Right cardiac atrium (tissue), 5 donors: ENCODE data around the gene HK2. TPM values are rescaled to one million over a fixed set of nuclear protein-coding genes. Genes with fewer than 3 reads are reported as not detected.
"Not testable (repeated sequence)": the region's sequence is repeated elsewhere in the genome, so short reads cannot be mapped to it uniquely, and the experiment has no call there.

Experiments used
- ATAC-seq, 2 donors: fragments of 200-7000 bp; cut with Tn5 transposase; one replicate each; pipeline versions ENCODE4 v1.8.0 to v1.9.1; 2020; ENCODE audit warnings: moderate library complexity in 2 of 2, mild to moderate bottlenecking in 1 of 2
- DNase-seq, 3 donors: peaks; one replicate each; pipeline ENCODE4 v3.0.0-alpha.2; 2020
- H3K27ac ChIP-seq: one replicate; pipeline ENCODE4 v1.5.1; 2013; ENCODE audit warnings: mild to moderate bottlenecking, low read length, control low read depth, moderate library complexity
- H3K27me3 ChIP-seq: one replicate; pipeline ENCODE4 v1.6.1; 2013; ENCODE audit not compliant: control insufficient read depth, insufficient read depth
- H3K4me1 ChIP-seq: one replicate; pipeline ENCODE4 v1.6.1; 2013; ENCODE audit warnings: low read length; ENCODE audit not compliant: control insufficient read depth, insufficient read depth
- H3K4me3 ChIP-seq: one replicate; pipeline ENCODE4 v1.5.1; 2013; ENCODE audit warnings: low read length, control low read depth
- H3K9me3 ChIP-seq: one replicate; pipeline ENCODE4 v1.6.1; 2013; ENCODE audit warnings: low read length; ENCODE audit not compliant: control insufficient read depth
- WGBS: extraction: QIAGEN DNeasy Blood & Tissue Kit; methylation state at CpG from one replicate; pipeline ENCODE4 v1.1.7; 2013; 5-methylcytosine and 5-hydroxymethylcytosine counted together
- intact Hi-C, 4 donors: fragments of 100-400 bp; cut with DNase I; formaldehyde crosslinking; loops; one replicate each; pipeline versions ENCODE4 v1.11.0 to v1.14.0; 2022 to 2023
- polyA plus RNA-seq: library from polyadenylated mRNA; stranded (reverse); fragments of 200-250 nt; gene quantifications from one replicate; pipeline ENCODE4 v1.2.3, GENCODE V29; 2013
- total RNA-seq, 4 donors: library from RNA; stranded (reverse); fragmentation: NEBNext Ultra II Directional; extraction: Animal tissue kit (Norgen Biotek cat#: 25700); gene quantifications; one replicate each; pipeline ENCODE4 v1.2.1, GENCODE V29; 2021
- donor health status: healthy with polysubstance abuse.
- donor health status: DM: no; HTN: yes; CAD: no.
- donor health status: DM: no; HTN: no; CAD: no.
- donor health status: DM: no; HTN: yes; CAD: no; lungs with severe emphysema.
- donor health status: DM: yes; HTN: yes; CAD: no.

The HK2 gene
- total and polyA plus RNA-seq, 5 donors, result 2.0 to 6.0 (median 2.9) TPM

- H3K27ac ChIP-seq, result no peak overlapping the region
- intact Hi-C loops, result no loop called here
- H3K4me3 ChIP-seq, result no peak overlapping the region
- DNase-seq (no peak), ATAC-seq (no peak)
- H3K27me3 ChIP-seq, result no peaks in the 10 kb centered on the region
- no peaks in the 10 kb centered on the region for H3K4me1 ChIP-seq
- H3K9me3 ChIP-seq, result no peaks in the 10 kb centered on the region
- 81% methylated on average over 1 of the region's 1 CpG for WGBS
These were observed 16.6 kb upstream of the HK2 start for GRCh38 chr2:74817304-74817675.

DNA sequence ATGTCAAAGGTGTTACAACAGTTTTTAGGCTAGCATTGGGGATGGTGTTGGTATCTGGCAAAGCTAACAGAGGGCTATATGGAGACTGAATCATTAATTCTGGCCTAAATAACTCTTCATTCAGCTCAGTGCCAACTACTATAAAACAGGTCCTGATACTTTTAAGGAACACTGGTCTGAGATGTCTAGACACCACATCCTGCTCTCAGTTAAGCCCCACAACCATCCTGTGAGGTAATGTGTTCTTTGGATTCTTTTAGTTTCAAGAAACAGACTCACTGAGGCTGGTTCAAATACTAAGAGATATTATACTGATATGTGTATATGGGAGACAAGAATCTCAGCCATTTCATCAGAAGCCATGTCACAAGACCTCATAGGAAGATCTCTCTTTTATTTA lies 14.2 kb upstream of the HK2 start:
- Histone ChIP-seq H3K4me3 (no peak overlapping the region), H3K27ac (no peak overlapping the region), H3K27me3 (no peaks in the 10 kb centered on the region), H3K4me1 (no peaks in the 10 kb centered on the region), H3K9me3 (no peaks in the 10 kb centered on the region)
- no peak for ATAC-seq
- intact Hi-C loops, result no loop called here
- DNase-seq, result no peak

DNA sequence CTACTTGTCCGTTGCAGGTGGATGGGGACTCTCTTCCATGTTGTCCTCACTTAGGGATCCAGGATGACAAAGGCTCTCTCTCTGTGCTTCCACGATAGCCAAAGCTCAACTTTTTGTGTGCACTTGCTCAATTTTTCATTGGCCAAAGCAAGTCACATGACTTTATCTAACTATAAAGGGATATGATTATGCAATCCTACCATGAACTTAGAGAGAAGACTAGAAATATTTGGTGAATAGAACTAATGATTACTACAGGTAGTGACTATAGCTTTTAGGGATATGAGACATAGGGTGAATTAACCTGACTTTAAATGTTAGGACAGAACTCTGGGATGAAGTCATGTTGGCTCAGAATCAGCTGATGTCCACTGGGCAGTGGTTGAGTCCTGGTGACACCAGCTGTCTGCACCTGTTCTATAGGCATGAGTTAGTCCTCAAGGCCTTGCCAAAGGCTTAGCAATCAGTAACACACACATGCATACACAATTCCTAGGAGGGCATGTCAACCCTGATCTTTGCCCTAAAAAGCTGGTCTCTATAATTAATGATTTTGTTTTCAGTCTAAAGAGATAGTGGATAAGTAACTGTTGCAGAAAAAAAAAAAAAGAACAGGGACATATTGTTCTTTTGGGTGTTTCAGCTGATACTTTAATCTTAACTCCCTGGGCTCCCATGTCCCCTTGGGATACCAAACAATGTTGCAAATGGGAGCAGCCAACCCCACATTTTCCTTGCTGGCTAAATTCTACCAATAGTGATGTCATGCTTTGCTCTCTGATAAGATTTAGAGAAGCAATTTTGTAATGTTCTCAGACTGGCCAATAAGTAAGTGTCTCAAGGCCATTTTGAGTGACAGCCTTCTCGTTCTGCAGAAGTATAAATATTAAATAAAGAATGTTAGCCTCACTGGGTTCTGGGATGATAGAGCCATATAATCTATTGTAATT lies 12.5 kb upstream of the HK2 start:
- no peak for DNase-seq
- intact Hi-C loops, result no loop called here
- Histone ChIP-seq H3K4me3 (no peak overlapping the region), H3K27ac (no peak overlapping the region), H3K4me1 (no peaks in the 10 kb centered on the region), H3K27me3 (no peaks in the 10 kb centered on the region), H3K9me3 (no peaks in the 10 kb centered on the region)
- peak; percentile 62 for ATAC-seq
- WGBS, result 56% methylated on average over 3 of the region's 3 CpGs

DNA sequence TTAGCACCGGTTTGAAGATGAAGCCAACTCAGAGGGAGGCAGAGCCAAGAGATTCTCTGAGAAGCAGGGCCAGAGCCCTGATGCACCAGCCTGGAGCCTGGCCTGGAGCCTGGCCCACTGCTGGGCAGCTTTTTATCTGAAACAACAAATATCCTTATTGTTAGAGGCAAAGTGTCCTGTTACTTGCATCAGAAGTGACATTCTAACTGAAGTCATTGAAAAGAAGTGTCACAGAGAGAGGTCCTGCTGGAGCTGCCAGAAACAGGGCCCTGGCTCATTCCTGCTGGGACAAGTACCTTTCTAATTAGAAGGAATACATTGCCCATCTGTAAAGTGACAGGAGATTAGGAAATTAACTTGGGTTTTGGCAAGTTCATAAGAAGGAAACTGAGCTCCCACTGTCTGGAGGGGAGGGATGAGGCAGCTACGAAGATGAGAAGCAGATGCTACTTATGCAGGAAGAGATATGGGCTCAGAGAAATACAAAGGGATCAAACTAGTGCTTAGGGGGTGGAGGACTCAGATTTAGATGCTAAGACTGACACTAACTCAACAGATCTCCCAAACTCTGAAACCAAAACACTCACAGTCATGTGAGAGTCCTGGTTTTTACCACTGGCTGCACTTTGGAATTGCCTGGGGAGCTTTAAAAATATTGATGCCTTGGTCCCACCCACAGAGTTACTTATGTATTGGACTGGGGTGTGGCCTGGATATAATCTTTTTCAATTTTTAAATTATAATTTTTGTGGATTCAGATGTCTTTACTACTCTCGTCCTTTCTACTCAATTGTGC lies 11.0 kb upstream of the HK2 start:
- no peaks in the 10 kb centered on the region for H3K4me1 ChIP-seq
- intact Hi-C loops, result no loop called here
- H3K9me3 ChIP-seq, result no peaks in the 10 kb centered on the region
- no peak overlapping the region for H3K27ac ChIP-seq
- 46% methylated on average over 3 of the region's 3 CpGs for WGBS
- DNase-seq (no peak), ATAC-seq (peak in 1 of 2 donors; percentile 44)
- no peaks in the 10 kb centered on the region for H3K27me3 ChIP-seq
- no peak overlapping the region for H3K4me3 ChIP-seq

DNA sequence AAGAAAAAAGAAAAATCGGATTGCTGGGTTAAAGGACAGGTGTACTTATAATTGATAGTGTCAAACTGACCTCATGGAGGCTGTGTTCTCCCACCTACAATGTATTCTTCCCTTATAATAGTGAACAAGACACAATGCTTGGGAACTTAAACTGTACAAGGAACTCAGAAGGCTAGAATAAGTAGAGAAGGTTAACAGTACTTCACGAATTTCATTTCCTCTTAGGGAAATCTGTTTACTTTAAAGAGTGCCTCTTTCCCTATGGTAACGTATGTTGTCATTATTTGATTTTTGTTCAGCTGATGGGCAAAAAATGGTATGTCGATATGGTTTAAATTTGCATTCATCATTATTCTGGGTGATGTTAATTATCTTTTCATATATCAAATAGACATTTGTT lies 9.2 kb upstream of the HK2 start:
- Histone ChIP-seq H3K27ac (no peak overlapping the region), H3K4me3 (no peak overlapping the region), H3K4me1 (no peaks in the 10 kb centered on the region), H3K9me3 (no peaks in the 10 kb centered on the region), H3K27me3 (no peaks in the 10 kb centered on the region)
- DNase-seq (no peak), ATAC-seq (no peak)
- intact Hi-C loops, result no loop called here
- WGBS, result 75% methylated on average over 4 of the region's 4 CpGs

DNA sequence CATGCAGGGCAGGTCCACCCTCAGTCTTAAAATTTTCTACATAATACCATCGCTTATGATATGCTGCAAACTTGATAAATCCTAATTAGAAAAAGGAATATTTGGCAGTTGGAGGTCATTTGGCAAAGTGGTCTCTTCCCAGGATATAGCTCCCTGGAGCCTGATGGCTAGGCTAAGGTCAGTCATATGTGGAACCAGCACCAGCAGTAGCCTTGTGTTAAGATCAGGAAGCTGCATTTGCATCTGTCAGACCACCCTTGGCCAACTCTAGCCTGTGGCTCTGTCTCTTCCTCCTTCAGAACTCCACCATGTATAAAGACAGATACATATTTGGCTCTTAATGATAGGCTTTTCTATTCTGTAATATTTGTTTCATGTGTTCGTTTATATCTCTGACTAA lies 5.4 kb upstream of the HK2 start:
- DNase-seq, result no peak
- Histone ChIP-seq H3K4me3 (no peak overlapping the region), H3K27ac (no peak overlapping the region), H3K27me3 (no peaks in the 10 kb centered on the region), H3K4me1 (no peaks in the 10 kb centered on the region), H3K9me3 (no peaks in the 10 kb centered on the region)
- ATAC-seq, result no peak
- intact Hi-C loops, result no loop called here
- 79% methylated on average over 2 of the region's 2 CpGs for WGBS

DNA sequence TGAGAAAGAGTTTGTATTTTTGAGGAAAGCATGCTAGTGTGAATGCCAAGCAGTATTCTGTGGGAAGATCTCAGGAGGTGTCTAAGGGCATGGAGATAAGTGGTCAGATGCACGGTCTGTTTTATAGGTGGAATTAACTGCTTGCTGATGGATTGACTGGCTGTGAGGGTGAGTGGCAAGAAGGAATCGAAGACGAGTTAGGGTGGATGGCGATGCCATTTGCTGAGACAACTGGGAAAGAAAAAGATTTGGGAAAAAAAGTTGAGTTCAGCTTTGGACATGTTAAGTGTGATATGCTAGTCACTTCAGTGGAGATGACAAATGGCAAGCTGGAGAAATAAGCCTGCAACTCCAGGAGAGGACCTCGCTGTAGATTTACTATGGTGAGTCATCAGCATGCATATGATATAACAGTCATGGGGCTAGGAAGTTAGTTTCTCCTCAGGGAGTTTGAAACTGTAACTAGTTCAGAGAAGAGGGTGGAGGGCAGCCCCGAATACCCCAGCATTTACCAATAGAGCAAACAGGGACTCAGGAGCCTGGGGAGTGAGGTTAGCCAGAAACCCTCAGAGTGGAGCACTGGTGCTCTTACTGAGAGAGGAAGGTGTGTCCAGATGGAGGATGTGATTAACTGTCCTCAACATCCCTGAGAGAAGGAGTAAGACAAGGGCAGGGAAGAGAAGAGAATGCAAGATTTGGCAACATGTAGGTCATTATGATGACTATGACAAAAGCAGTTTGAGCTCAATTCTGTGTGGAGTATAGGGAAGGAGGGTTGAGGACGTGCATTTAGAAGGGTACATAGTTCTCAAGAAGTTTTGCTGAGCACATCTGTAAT lies 2.0 kb upstream of the HK2 start:
- no peak for DNase-seq
- H3K4me1 ChIP-seq, result peaks cover 3% of the 10 kb centered on the region
- no peak overlapping the region for H3K4me3 ChIP-seq
- no peak for ATAC-seq
- H3K27me3 ChIP-seq, result no peaks in the 10 kb centered on the region
- 70% methylated on average over 7 of the region's 7 CpGs for WGBS
- no peaks in the 10 kb centered on the region for H3K9me3 ChIP-seq
- H3K27ac ChIP-seq, result no peak overlapping the region
- intact Hi-C loops, result no loop called here

GRCh38 chr2:74834234-74834791 lies 386 bp downstream of the HK2 start:
- H3K27me3 ChIP-seq, H3K9me3 ChIP-seq, H3K27ac ChIP-seq, H3K4me1 ChIP-seq, intact Hi-C loops: not testable (repeated sequence)
- ATAC-seq (peak; percentile 2 to 34), DNase-seq (peak; percentile 29 to 65 (median 62))
- peak overlapping the region; percentile 54 for H3K4me3 ChIP-seq
- under 1% methylated on average over 51 of the region's 51 CpGs for WGBS

- no peak overlapping the region for H3K27ac ChIP-seq
- H3K27me3 ChIP-seq, result no peaks in the 10 kb centered on the region
- under 1% methylated on average over 87 of the region's 87 CpGs for WGBS
- DNase-seq, result peak; percentile 53 to 79 (median 72)
- peak overlapping the region; percentile 54 for H3K4me3 ChIP-seq
- intact Hi-C loops, result no loop called here
- peak; percentile 38 to 54 for ATAC-seq
- peaks cover 3% of the 10 kb centered on the region for H3K4me1 ChIP-seq
- no peaks in the 10 kb centered on the region for H3K9me3 ChIP-seq
These were observed 1.1 kb downstream of the HK2 start for GRCh38 chr2:74834792-74835755.
